NCI-H460 (cell line): Measurements from ENCODE around the gene SNAP47. TPM values are rescaled to one million over a fixed set of nuclear protein-coding genes. Genes with fewer than 3 reads are reported as not detected.

Source experiments
- DNase-seq: peaks from one replicate; pipeline ENCODE4 v3.0.0-alpha.2; 2016; ENCODE audit warnings: low read depth; ENCODE audit errors: extremely low read depth
- total RNA-seq: library from RNA; depleted of rRNA; stranded (reverse); fragments of >200 nt; shearing (Covaris generic); gene quantifications from 2 replicates; pipeline ENCODE4 v1.2.3, GENCODE V29; 2014

SNAP47 gene
- total RNA-seq, 1 experiment from 2014 or later: 47.2 TPM

GRCh38 chr1:227748496-227749182, 13.4 kb downstream of the SNAP47 start:
- no peak for DNase-seq

GRCh38 chr1:227749225-227749624, 14.0 kb downstream of the SNAP47 start:
- DNase-seq: no peak

DNA sequence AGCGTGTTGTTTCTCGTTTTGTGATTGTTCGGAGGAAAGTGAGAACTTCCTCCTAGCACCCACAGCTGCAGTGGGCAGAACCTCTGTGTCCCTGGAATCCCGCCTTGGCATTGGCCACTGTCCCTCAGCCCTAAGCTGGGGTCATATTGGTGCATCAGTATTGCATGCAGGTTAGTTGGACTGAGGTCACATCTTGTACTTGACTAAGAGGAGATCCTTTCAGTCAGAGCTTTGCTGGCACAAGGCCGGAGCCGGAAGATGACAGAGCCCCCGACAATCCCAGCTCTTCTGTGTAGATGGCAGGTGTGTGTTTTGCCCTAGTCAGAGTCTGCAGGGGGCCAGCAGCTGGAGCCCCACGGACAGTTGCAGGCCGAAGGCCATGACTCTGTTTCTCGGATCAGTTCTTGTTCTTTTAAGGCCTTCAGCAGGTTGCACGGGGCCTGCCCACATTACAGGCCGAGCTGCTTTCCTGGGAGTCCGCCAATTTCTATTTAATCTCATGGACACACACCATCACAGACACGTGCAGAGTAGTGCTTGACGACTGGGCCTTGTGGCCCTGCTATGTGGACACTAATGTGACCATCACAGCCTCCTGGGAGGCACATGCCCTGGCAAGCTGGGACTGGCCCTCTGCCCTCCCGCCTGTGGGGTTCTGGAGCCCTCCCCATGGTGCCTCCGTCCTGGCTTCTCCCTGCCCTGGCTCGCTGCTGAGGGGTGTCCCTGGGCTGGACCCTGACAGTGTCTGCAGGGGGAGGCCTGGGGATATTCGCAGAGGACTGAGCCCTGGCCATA, 14.9 kb downstream of the SNAP47 start:
- DNase-seq: no peak

DNA sequence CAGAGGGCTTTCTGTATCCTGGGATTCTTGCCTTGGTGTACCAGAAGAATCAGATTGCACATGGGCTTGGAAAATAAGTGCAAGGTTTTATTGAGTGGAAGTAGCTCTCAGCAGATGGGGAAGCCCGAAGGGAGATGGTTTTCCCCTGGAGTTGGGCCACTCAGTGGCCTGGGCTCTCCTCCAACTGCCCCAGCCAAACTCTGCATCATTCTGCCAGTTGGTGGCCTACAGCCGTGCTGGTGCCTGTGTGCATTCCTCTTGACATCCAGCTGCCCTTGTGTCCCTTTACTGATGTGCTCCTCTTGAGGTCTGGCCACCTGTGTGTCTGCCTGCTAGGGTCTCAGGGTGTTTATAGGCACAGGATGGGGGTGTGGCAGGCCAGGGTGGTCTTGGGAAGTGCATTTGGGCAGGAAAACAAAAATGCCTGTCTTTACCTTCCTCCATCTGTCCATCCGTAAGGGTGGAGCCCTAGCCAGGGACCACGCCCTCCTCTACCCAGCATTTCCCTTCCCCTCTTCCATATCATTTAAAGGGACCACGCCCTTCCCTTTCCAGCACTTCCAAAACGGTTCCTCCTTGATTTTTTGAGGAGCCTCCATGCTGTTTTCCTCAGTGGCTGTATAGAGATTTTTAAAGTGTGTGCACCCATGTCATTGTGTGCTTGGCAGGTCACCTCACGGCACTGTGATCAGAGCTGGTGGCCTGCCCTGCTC, 18.9 kb downstream of the SNAP47 start:
- no peak for DNase-seq

GRCh38 chr1:227754958-227755357, 19.7 kb downstream of the SNAP47 start:
- DNase-seq: no peak

GRCh38 chr1:227756172-227756959, 21.1 kb downstream of the SNAP47 start:
- DNase-seq: no peak

GRCh38 chr1:227757781-227758180, 22.5 kb downstream of the SNAP47 start:
- DNase-seq: no peak

GRCh38 chr1:227758366-227758765, 23.1 kb downstream of the SNAP47 start:
- DNase-seq: no peak

DNA sequence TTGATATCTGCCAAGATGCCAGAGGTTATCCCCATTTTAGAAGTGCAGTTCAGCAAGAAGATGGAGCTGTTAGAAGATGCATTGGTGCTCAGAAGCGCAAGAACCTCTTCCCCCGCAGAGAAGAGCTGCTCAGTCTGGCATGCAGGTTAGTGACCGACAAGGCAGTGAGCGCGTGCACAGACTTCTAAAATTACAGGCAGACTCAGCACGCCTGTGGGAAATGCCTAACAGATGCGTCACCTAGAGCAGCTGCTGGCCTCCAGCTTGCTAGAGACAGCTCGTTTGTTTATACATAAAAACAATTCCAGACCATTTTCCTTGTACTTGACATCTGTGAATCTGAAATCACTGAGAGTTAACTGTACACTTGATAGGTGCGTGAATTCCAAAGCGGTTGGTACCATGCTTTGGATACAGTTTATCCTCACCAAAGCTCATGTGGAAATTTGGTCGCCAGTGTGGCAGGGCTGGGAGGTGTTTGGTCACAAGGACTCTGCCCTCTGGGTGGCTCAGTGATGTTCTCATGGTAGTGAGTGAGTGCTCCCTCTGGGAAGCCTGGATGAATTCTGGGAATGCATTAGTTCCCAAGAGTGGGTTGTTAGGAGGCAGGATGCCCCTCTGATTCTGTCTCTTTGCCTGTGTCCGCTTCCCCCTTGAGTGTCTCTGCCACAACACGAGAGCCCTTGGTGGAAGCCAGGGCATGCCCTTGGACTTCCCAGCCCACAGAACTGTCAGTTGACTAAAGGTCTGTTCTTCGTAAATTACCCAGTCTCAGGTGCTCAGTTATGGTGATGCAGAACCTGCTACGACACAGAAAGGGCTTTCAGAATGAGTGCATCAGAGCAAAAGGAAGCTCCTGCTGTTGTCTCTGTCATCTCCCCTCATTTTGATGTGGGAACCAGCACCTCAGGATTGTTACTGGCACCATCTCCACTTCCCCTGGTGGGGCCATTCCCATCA, 24.4 kb downstream of the SNAP47 start:
- DNase-seq: peak; percentile 79

DNA sequence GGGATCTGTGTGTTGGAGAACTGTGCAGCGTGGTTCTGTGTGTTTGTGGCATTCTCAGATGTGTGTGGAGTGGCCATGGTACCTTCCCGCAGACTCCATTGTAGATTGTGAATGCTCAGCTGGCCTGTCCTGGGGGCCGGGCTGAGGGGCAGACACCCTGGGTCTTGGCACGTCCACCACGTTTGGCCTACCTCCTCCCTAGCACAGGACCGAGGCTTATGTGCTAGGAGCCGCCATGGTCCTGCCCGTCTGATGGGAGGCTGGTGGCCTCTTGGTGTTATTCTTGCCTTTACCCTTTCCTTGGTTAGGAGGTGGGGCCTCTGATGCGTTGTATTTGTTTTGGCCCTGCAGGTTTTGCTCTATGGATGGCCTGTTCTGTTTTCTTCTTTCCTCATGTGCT, 25.1 kb downstream of the SNAP47 start:
- no peak for DNase-seq

- no peak for DNase-seq
Measured at GRCh38 chr1:227761621-227762230, 26.5 kb downstream of the SNAP47 start.

- peak; percentile 74 for DNase-seq
Measured at GRCh38 chr1:227762231-227762911, 27.1 kb downstream of the SNAP47 start.

DNA sequence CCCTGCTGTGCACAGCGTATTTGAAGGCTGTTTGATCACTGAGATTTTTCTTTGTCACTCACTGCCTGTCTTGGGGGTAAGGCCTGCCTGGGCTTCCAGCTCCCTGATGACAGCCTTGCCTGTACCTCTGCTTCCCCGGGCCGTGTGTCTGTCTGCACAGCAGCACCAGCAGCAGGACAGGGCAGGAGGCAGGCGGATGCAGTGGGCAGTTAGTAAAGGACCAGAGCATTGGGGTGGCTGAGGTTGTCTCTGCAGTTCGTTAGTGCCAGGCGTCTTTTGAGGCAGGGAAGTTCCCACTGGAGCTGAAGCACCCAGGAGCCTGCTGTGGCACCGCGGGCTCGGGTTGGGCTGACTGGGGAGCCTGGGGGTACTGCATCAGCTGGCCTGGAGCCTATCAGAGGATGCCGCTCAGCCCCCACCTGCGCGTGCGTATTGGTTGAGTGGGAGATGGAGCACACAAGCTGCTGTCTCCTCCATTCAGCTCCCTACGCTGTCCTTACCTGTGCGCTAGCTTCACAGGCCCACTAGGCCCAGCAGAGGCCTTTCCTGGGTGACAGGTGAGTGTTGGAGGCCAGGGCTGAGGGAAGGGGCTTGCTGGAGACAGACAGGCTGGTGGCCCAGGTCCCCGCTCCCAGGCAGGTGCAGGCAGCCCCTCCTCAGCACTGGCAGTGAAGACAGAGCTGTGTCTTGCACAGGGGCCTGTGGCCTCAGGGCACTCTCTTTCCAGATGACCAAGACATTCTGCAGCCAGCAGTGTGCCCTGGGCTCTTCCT, 28.2 kb downstream of the SNAP47 start:
- no peak for DNase-seq

GRCh38 chr1:227764019-227764391, 28.8 kb downstream of the SNAP47 start:
- DNase-seq: no peak

- no peak for DNase-seq
Measured at GRCh38 chr1:227765261-227766014, 30.2 kb downstream of the SNAP47 start.

DNA sequence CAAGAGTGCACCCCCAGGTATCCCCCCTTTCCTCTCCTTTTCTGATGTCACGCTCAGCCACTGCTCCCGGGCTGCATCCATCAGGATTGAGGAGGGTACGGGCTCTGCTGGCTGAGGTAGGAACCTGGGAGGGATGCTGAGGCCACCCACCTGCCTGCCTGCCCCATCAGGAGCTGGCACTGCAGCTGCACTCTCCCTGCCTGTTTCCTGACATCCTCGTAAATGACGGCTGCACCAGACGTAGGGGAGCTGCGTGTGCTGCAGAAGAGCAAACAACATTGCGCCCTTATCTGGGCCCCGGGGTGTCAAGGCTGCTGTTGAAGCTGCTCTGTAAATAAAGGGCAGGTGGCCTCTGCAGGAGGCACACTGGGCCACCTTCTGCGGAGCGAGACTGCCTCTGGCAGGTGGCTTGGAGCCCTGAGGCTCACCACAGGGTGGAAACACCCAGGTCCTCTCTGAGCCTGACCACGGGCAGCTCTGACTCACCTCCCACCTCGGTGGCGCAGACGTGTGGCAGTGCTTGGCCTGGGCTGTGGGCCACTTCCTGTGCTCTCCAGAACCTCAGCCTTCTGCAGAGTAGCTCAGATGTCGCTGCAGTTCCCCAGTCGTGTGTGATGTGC, 30.9 kb downstream of the SNAP47 start:
- no peak for DNase-seq
